ENCODE data around the gene EIF4H.

Gene EIF4H

GRCh38 chr7:74214816-74215630, 40.9 kb downstream of the EIF4H start:
- over 99% methylated on average over 14 of the region's 21 CpGs for WGBS (ENCODE audit: insufficient coverage)
- POLR2A ChIA-PET, result no interaction called here
- H3K9me3 ChIP-seq (ENCODE audit: control extremely low read depth in 1 of 5, control insufficient read depth in 4 of 5, insufficient read depth in 2 of 5, low read depth in 1 of 5, low read length in 4 of 5), result no peaks in the 10 kb centered on the region
- DNase-seq, result no peak
- peaks cover 6 to 80% (median 75%) of the 10 kb centered on the region in 4 experiments for H3K4me1 ChIP-seq (ENCODE audit: control extremely low read depth in 1 of 4, control insufficient read depth in 4 of 4, insufficient read depth in 4 of 4, low read length in 3 of 4)
- no peaks in the 10 kb centered on the region for H3K27me3 ChIP-seq (replicated peaks in 2 of 5; ENCODE audit: control insufficient read depth in 4 of 5, insufficient read depth in 5 of 5, low read length in 4 of 5)
- H3K4me3 ChIP-seq (ENCODE audit: control insufficient read depth in 1 of 7, extremely low read depth in 1 of 7, insufficient read depth in 4 of 7, low read depth in 2 of 7, low read length in 6 of 7), result peak overlapping the region in 1 of 7 experiments; percentile 11
- H3K27ac ChIP-seq (ENCODE audit: insufficient read depth in 1 of 2, low read depth in 1 of 2, low read length in 2 of 2, poor library complexity in 1 of 2, severe bottlenecking in 2 of 2), result peak overlapping the region; percentile 25 to 88
- peaks cover 9 to 47% (median 23%) of the 10 kb centered on the region in 4 experiments for H3K36me3 ChIP-seq (ENCODE audit: control insufficient read depth in 4 of 4, insufficient read depth in 4 of 4, low read length in 3 of 4)
- CTCF ChIA-PET, result interaction anchor here (4.3 kb wide), 1 partner anchor 8 kb away, joined by 31 read pairs; no protein-coding TSS in a partner anchor

- WGBS (ENCODE audit: insufficient coverage), result 94% methylated on average over 8 of the region's 15 CpGs
- Histone ChIP-seq H3K27ac (ENCODE audit: insufficient read depth in 1 of 2, low read depth in 1 of 2, low read length in 2 of 2, poor library complexity in 1 of 2, severe bottlenecking in 2 of 2) (peak overlapping the region; percentile 84 to 88), H3K4me3 (ENCODE audit: control insufficient read depth in 1 of 7, extremely low read depth in 1 of 7, insufficient read depth in 4 of 7, low read depth in 2 of 7, low read length in 6 of 7) (no peak overlapping the region), H3K27me3 (replicated peaks in 2 of 5; ENCODE audit: control insufficient read depth in 4 of 5, insufficient read depth in 5 of 5, low read length in 4 of 5) (no peaks in the 10 kb centered on the region), H3K4me1 (ENCODE audit: control extremely low read depth in 1 of 4, control insufficient read depth in 4 of 4, insufficient read depth in 4 of 4, low read length in 3 of 4) (peaks cover 6 to 77% (median 72%) of the 10 kb centered on the region in 4 experiments), H3K36me3 (ENCODE audit: control insufficient read depth in 4 of 4, insufficient read depth in 4 of 4, low read length in 3 of 4) (peaks cover 9 to 55% (median 27%) of the 10 kb centered on the region in 4 experiments), H3K9me3 (ENCODE audit: control extremely low read depth in 1 of 5, control insufficient read depth in 4 of 5, insufficient read depth in 2 of 5, low read depth in 1 of 5, low read length in 4 of 5) (no peaks in the 10 kb centered on the region)
- no peak for DNase-seq
- ChIA-PET CTCF (interaction anchor here (1.9 to 4.3 kb wide), 2 partner anchors 9 to 185 kb away, joined by 4 to 31 read pairs; no protein-coding TSS in a partner anchor), POLR2A (no interaction called here)
Measured at GRCh38 chr7:74215921-74216320, 41.8 kb downstream of the EIF4H start.

- POLR2A ChIA-PET, result interaction anchor here (0.6 kb wide), 1 partner anchor 9 kb away, joined by 3 read pairs; no protein-coding TSS in a partner anchor
- H3K4me1 ChIP-seq (ENCODE audit: control extremely low read depth in 1 of 4, control insufficient read depth in 4 of 4, insufficient read depth in 4 of 4, low read length in 3 of 4), result peaks cover 6 to 76% (median 69%) of the 10 kb centered on the region in 4 experiments
Measured at GRCh38 chr7:74216361-74216761, 42.2 kb downstream of the EIF4H start.

GRCh38 chr7:74217455-74218342, 43.5 kb downstream of the EIF4H start:
- POLR2A ChIA-PET, result interaction anchor here (0.9 to 1.5 kb wide), 4 partner anchors 9 to 53 kb away, joined by 3 to 5 read pairs (median 4); no protein-coding TSS in a partner anchor
- H3K27me3 ChIP-seq (replicated peaks in 2 of 5; ENCODE audit: control insufficient read depth in 4 of 5, insufficient read depth in 5 of 5, low read length in 4 of 5), result no peaks in the 10 kb centered on the region
- H3K36me3 ChIP-seq (ENCODE audit: control insufficient read depth in 4 of 4, insufficient read depth in 4 of 4, low read length in 3 of 4), result peaks cover 11 to 57% (median 31%) of the 10 kb centered on the region in 4 experiments
- CTCF ChIA-PET, result interaction anchor here (1.0 to 4.3 kb wide), 5 partner anchors 9 to 184 kb away, joined by 3 to 31 read pairs (median 4); no protein-coding TSS in a partner anchor
- DNase-seq, result peak; percentile 88 to 97 (median 96)
- H3K4me3 ChIP-seq (ENCODE audit: control insufficient read depth in 1 of 7, extremely low read depth in 1 of 7, insufficient read depth in 4 of 7, low read depth in 2 of 7, low read length in 6 of 7), result peak overlapping the region in 3 of 7 experiments; percentile 4 to 45 (median 30)
- H3K27ac ChIP-seq (ENCODE audit: insufficient read depth in 1 of 2, low read depth in 1 of 2, low read length in 2 of 2, poor library complexity in 1 of 2, severe bottlenecking in 2 of 2), result peak overlapping the region; percentile 84 to 88
- H3K4me1 ChIP-seq (ENCODE audit: control extremely low read depth in 1 of 4, control insufficient read depth in 4 of 4, insufficient read depth in 4 of 4, low read length in 3 of 4), result peaks cover 6 to 64% (median 58%) of the 10 kb centered on the region in 4 experiments
- no peaks in the 10 kb centered on the region for H3K9me3 ChIP-seq (ENCODE audit: control extremely low read depth in 1 of 5, control insufficient read depth in 4 of 5, insufficient read depth in 2 of 5, low read depth in 1 of 5, low read length in 4 of 5)
- WGBS (ENCODE audit: insufficient coverage), result 14% methylated on average over 15 of the region's 20 CpGs

More at GRCh38 chr7:74216361-74216761, 42.2 kb downstream of the EIF4H start:
- CTCF ChIA-PET, result interaction anchor here (1.9 to 4.3 kb wide), 2 partner anchors 10 to 185 kb away, joined by 4 to 31 read pairs; no protein-coding TSS in a partner anchor
- DNase-seq, result no peak
- Histone ChIP-seq H3K9me3 (ENCODE audit: control extremely low read depth in 1 of 5, control insufficient read depth in 4 of 5, insufficient read depth in 2 of 5, low read depth in 1 of 5, low read length in 4 of 5) (no peaks in the 10 kb centered on the region), H3K27me3 (replicated peaks in 2 of 5; ENCODE audit: control insufficient read depth in 4 of 5, insufficient read depth in 5 of 5, low read length in 4 of 5) (no peaks in the 10 kb centered on the region), H3K36me3 (ENCODE audit: control insufficient read depth in 4 of 4, insufficient read depth in 4 of 4, low read length in 3 of 4) (peaks cover 9 to 57% (median 28%) of the 10 kb centered on the region in 4 experiments), H3K27ac (ENCODE audit: insufficient read depth in 1 of 2, low read depth in 1 of 2, low read length in 2 of 2, poor library complexity in 1 of 2, severe bottlenecking in 2 of 2) (peak overlapping the region; percentile 84 to 88), H3K4me3 (ENCODE audit: control insufficient read depth in 1 of 7, extremely low read depth in 1 of 7, insufficient read depth in 4 of 7, low read depth in 2 of 7, low read length in 6 of 7) (no peak overlapping the region)
- 78% methylated on average over 5 of the region's 8 CpGs for WGBS (ENCODE audit: insufficient coverage)

- Histone ChIP-seq H3K4me3 (ENCODE audit: control insufficient read depth in 1 of 7, extremely low read depth in 1 of 7, insufficient read depth in 4 of 7, low read depth in 2 of 7, low read length in 6 of 7) (no peak overlapping the region), H3K9me3 (ENCODE audit: control extremely low read depth in 1 of 5, control insufficient read depth in 4 of 5, insufficient read depth in 2 of 5, low read depth in 1 of 5, low read length in 4 of 5) (no peaks in the 10 kb centered on the region), H3K27me3 (replicated peaks in 2 of 5; ENCODE audit: control insufficient read depth in 4 of 5, insufficient read depth in 5 of 5, low read length in 4 of 5) (no peaks in the 10 kb centered on the region), H3K36me3 (ENCODE audit: control insufficient read depth in 4 of 4, insufficient read depth in 4 of 4, low read length in 3 of 4) (peaks cover 16 to 60% (median 35%) of the 10 kb centered on the region in 4 experiments), H3K27ac (ENCODE audit: insufficient read depth in 1 of 2, low read depth in 1 of 2, low read length in 2 of 2, poor library complexity in 1 of 2, severe bottlenecking in 2 of 2) (peak overlapping the region; percentile 84 to 88), H3K4me1 (ENCODE audit: control extremely low read depth in 1 of 4, control insufficient read depth in 4 of 4, insufficient read depth in 4 of 4, low read length in 3 of 4) (peaks cover 6 to 60% (median 55%) of the 10 kb centered on the region in 4 experiments)
- no peak for DNase-seq
- POLR2A ChIA-PET, result interaction anchor here (1.3 to 1.5 kb wide), 3 partner anchors 11 to 52 kb away, joined by 3 to 5 read pairs (median 4); no protein-coding TSS in a partner anchor
- 100% methylated on average over 2 of the region's 2 CpGs for WGBS (ENCODE audit: insufficient coverage)
- CTCF ChIA-PET, result interaction anchor here (0.7 to 4.3 kb wide), 5 partner anchors 8 to 17 kb away, joined by 3 to 31 read pairs (median 3); no protein-coding TSS in a partner anchor
Measured at GRCh38 chr7:74218343-74218698, 44.2 kb downstream of the EIF4H start.

- 88% methylated on average over 10 of the region's 11 CpGs for WGBS (ENCODE audit: insufficient coverage)
- H3K4me1 ChIP-seq (ENCODE audit: control extremely low read depth in 1 of 4, control insufficient read depth in 4 of 4, insufficient read depth in 4 of 4, low read length in 3 of 4), result peaks cover 6 to 56% (median 53%) of the 10 kb centered on the region in 4 experiments
- ChIA-PET POLR2A (interaction anchor here (0.6 kb wide), 1 partner anchor 16 kb away, joined by 4 read pairs; no protein-coding TSS in a partner anchor), CTCF (interaction anchor here (1.0 to 1.6 kb wide), 2 partner anchors 10 to 175 kb away, joined by 3 to 4 read pairs; no protein-coding TSS in a partner anchor)
- H3K27ac ChIP-seq (ENCODE audit: insufficient read depth in 1 of 2, low read depth in 1 of 2, low read length in 2 of 2, poor library complexity in 1 of 2, severe bottlenecking in 2 of 2), result peak overlapping the region; percentile 33 to 71
- no peak overlapping the region for H3K4me3 ChIP-seq (ENCODE audit: control insufficient read depth in 1 of 7, extremely low read depth in 1 of 7, insufficient read depth in 4 of 7, low read depth in 2 of 7, low read length in 6 of 7)
- DNase-seq, result no peak
- no peaks in the 10 kb centered on the region for H3K27me3 ChIP-seq (replicated peaks in 2 of 5; ENCODE audit: control insufficient read depth in 4 of 5, insufficient read depth in 5 of 5, low read length in 4 of 5)
- no peaks in the 10 kb centered on the region for H3K9me3 ChIP-seq (ENCODE audit: control extremely low read depth in 1 of 5, control insufficient read depth in 4 of 5, insufficient read depth in 2 of 5, low read depth in 1 of 5, low read length in 4 of 5)
- H3K36me3 ChIP-seq (ENCODE audit: control insufficient read depth in 4 of 4, insufficient read depth in 4 of 4, low read length in 3 of 4), result peaks cover 18 to 71% (median 44%) of the 10 kb centered on the region in 4 experiments
Measured at GRCh38 chr7:74219416-74219815, 45.3 kb downstream of the EIF4H start.
